HCT116 (cell line): ENCODE measurements around the gene WDFY2. TPM values are rescaled to one million over a fixed set of nuclear protein-coding genes. Genes with fewer than 3 reads are reported as not detected.

Experiments used
- ATAC-seq: fragments of 200-7000 bp; cut with Tn5 transposase; 2 replicates; pipeline ENCODE4 v1.9.1; 2020; ENCODE audit warnings: mild to moderate bottlenecking, moderate library complexity
- BruUV-seq: library from RNA; stranded (reverse); fragments of 400-500 nt; replicated peaks from 2 replicates; lab custom pipeline; 2021; lab: Mats Ljungman, UMichigan
- CTCF ChIA-PET: fragments of 300-600 bp; sonication (Branson Sonifier 250); formaldehyde crosslinking; loops from one replicate; lab custom pipeline; 2021; ENCODE audit warnings: antibody characterized with exemption; lab: Charles Lee
- POLR2A ChIA-PET: fragments of 300-600, 350-600 bp; sonication (Branson Sonifier 250); formaldehyde crosslinking; loops from one replicate; lab custom pipeline; 2021; ENCODE audit warnings: antibody characterized with exemption; lab: Charles Lee
- RAD21 ChIA-PET, 2 experiments: fragments of 300-600 bp; sonication (Branson Sonifier 250); formaldehyde crosslinking; loops; one replicate each; lab custom pipeline; 2023; ENCODE audit warnings: low total read pairs in 2 of 2; ENCODE audit not compliant: uncharacterized antibody in 2 of 2, unreplicated experiment in 2 of 2, low non-redundant PET in 1 of 2; lab: Charles Lee
- DNase-seq: peaks from one replicate; pipeline ENCODE4 v3.0.0-alpha.2; 2010; ENCODE audit warnings: low read depth, low spot score
- H2AFZ ChIP-seq: fragments of 200-600 bp; shearing (Covaris generic), sonication (generic); 2 replicates; pipeline ENCODE4 v1.6.1; 2017; ENCODE audit warnings: low read depth, mixed run types, mixed read lengths, antibody characterized with exemption, low read length; ENCODE audit not compliant: poor library complexity, severe bottlenecking
- H3K27ac ChIP-seq: 2 replicates; pipeline ENCODE4 v1.5.1; 2012; ENCODE audit warnings: low read depth, low read length
- H3K27me3 ChIP-seq: fragments of 200-600 bp; sonication (generic); 2 replicates; pipeline ENCODE4 v1.6.1; 2016; ENCODE audit warnings: mixed run types, low read length, mixed read lengths; ENCODE audit not compliant: insufficient read depth
- H3K36me3 ChIP-seq, 2 experiments: fragments of 200-500 bp in 1 of 2; fragments of 200-600 bp in 1 of 2; sonication (Bioruptor generic) in 1 of 2; sonication (generic) in 1 of 2; 2 replicates each; pipeline versions ENCODE4 v1.5.1 to v1.6.1; 2014 to 2016; ENCODE audit warnings: low read length in 2 of 2, inconsistent platforms in 1 of 2, mixed read lengths in 1 of 2, mixed run types in 1 of 2; ENCODE audit not compliant: insufficient read depth in 2 of 2, control insufficient read depth in 1 of 2
- H3K4me1 ChIP-seq, 2 experiments: fragments of 200-600 bp in 1 of 2; sonication (generic) in 1 of 2; 2 replicates each; pipeline versions ENCODE4 v1.5.1 to v1.6.1; 2012 to 2017; ENCODE audit warnings: low read length in 2 of 2, inconsistent platforms in 1 of 2, mild to moderate bottlenecking in 1 of 2, mixed read lengths in 1 of 2, mixed run types in 1 of 2, moderate library complexity in 1 of 2; ENCODE audit not compliant: insufficient read depth in 2 of 2, control insufficient read depth in 1 of 2
- H3K4me2 ChIP-seq: fragments of 200-600 bp; sonication (generic); 2 replicates; pipeline ENCODE4 v1.6.1; 2017; ENCODE audit warnings: mixed run types, low read length, mixed read lengths
- H3K4me3 ChIP-seq, 2 experiments: fragments of 200-600 bp in 1 of 2; sonication (generic) in 1 of 2; replicated peaks in 1 of 2; 2 replicates each; pipeline ENCODE4 v1.5.1; 2011 to 2016; ENCODE audit warnings: low read length in 2 of 2, control low read depth in 1 of 2, low read depth in 1 of 2, mild to moderate bottlenecking in 1 of 2, mixed read lengths in 1 of 2, mixed run types in 1 of 2
- H3K79me2 ChIP-seq: fragments of 200-600 bp; sonication (generic); 2 replicates; pipeline ENCODE4 v1.6.1; 2017; ENCODE audit warnings: mild to moderate bottlenecking, mixed run types, low read length, moderate library complexity, mixed read lengths; ENCODE audit not compliant: insufficient read depth
- H3K9ac ChIP-seq: fragments of 200-600 bp; sonication (generic); 2 replicates; pipeline ENCODE4 v1.6.1; 2016; ENCODE audit warnings: low read length, mixed read lengths
- H3K9me2 ChIP-seq: fragments of 200-600 bp; sonication (generic), shearing (Covaris generic); 2 replicates; pipeline ENCODE4 v1.6.1; 2017; ENCODE audit warnings: mixed run types, mild to moderate bottlenecking, moderate library complexity; ENCODE audit not compliant: insufficient read depth
- H3K9me3 ChIP-seq, 2 experiments: fragments of 200-500 bp in 1 of 2; fragments of 200-600 bp in 1 of 2; sonication (Bioruptor generic) in 1 of 2; sonication (generic) in 1 of 2; 2 replicates each; pipeline ENCODE4 v1.6.1; 2014 to 2017; ENCODE audit warnings: low read length in 2 of 2, mixed read lengths in 2 of 2, inconsistent platforms in 1 of 2, low read depth in 1 of 2, mild to moderate bottlenecking in 1 of 2, mixed run types in 1 of 2, moderate library complexity in 1 of 2; ENCODE audit not compliant: control insufficient read depth in 1 of 2, insufficient read depth in 1 of 2
- H4K20me1 ChIP-seq: fragments of 200-600 bp; sonication (generic), shearing (Covaris generic); 2 replicates; pipeline ENCODE4 v1.6.1; 2017; ENCODE audit warnings: mixed run types, mild to moderate bottlenecking, moderate library complexity; ENCODE audit not compliant: insufficient read depth
- CBX3 ChIP-seq: IDR thresholded peaks from 2 replicates; pipeline ENCODE4 v1.6.1; 2012; ENCODE audit warnings: low read depth
- CEBPB ChIP-seq: IDR thresholded peaks from 2 replicates; pipeline ENCODE4 v1.6.1; 2012; ENCODE audit warnings: low read depth
- CTCF ChIP-seq, 3 experiments: fragments of 200-600 bp in 1 of 3; sonication (generic) in 1 of 3; IDR thresholded peaks in 2 of 3; conservative IDR thresholded peaks in 1 of 3; 2 replicates each; pipeline ENCODE4 v1.5.1; 2012 to 2017; ENCODE audit warnings: low read depth in 2 of 3, low read length in 2 of 3, antibody characterized with exemption in 1 of 3, borderline replicate concordance in 1 of 3, control low read depth in 1 of 3, mild to moderate bottlenecking in 1 of 3, mixed read lengths in 1 of 3, mixed run types in 1 of 3, moderate library complexity in 1 of 3; ENCODE audit not compliant: insufficient read depth in 1 of 3
- EGR1 ChIP-seq: IDR thresholded peaks from 2 replicates; pipeline ENCODE4 v1.6.1; 2012; ENCODE audit warnings: low read depth
- RAD21 ChIP-seq: IDR thresholded peaks from 2 replicates; pipeline ENCODE4 v1.6.1; 2012; ENCODE audit warnings: low read depth, mild to moderate bottlenecking
- REST ChIP-seq: IDR thresholded peaks from 2 replicates; pipeline ENCODE4 v1.6.1; 2012; ENCODE audit warnings: low read depth
- SRF ChIP-seq: IDR thresholded peaks from 2 replicates; pipeline ENCODE4 v1.6.1; 2012; ENCODE audit warnings: low read depth
- ZBTB33 ChIP-seq: IDR thresholded peaks from 2 replicates; pipeline ENCODE4 v1.6.1; 2011; ENCODE audit warnings: mild to moderate bottlenecking, low read length, moderate library complexity; ENCODE audit not compliant: insufficient replicate concordance; ENCODE audit errors: extremely low read depth
- ZFX ChIP-seq: fragments of 450-650 bp; IDR thresholded peaks from 2 replicates; pipeline ENCODE4 v1.6.1; 2017
- intact Hi-C: fragments of 100-400 bp; cut with micrococcal nuclease; formaldehyde crosslinking; loops from 2 replicates; pipeline ENCODE4 v1.10.0; 2022
- total RNA-seq: library from RNA; stranded (reverse); gene quantifications from one replicate; pipeline ENCODE4 v1.2.1, GENCODE V29; 2021; ENCODE audit not compliant: unreplicated experiment

WDFY2 gene
- total RNA-seq, 1 experiment from 2014 or later = 6.1 TPM

- no peak for TF ChIP-seq CTCF (IDR thresholded peaks at IDR 0.05 in 2 of 3, conservative IDR thresholded peaks at IDR 0.05 in 1 of 3; ENCODE audit: borderline replicate concordance in 1 of 3, insufficient read depth in 1 of 3, low read depth in 2 of 3, low read length in 2 of 3)
- TF ChIP-seq ZBTB33 = no peak
- TF ChIP-seq EGR1 = no peak
Measured at GRCh38 chr13:51584731-51585672, 740 bp downstream of the WDFY2 start (continued).

- Histone ChIP-seq H2AFZ (no peak overlapping the region), H3K9me2 (no peaks in the 10 kb centered on the region), H3K4me1 (peaks cover 14 to 20% of the 10 kb centered on the region in 2 experiments), H3K9me3 (no peaks in the 10 kb centered on the region), H3K36me3 (no peaks in the 10 kb centered on the region), H3K27me3 (no peaks in the 10 kb centered on the region), H3K4me3 (peak overlapping the region; percentile 75 to 89), H3K9ac (peak overlapping the region; percentile 74), H3K4me2 (peak overlapping the region; percentile 90), H4K20me1 (no peaks in the 10 kb centered on the region), H3K79me2 (peaks cover 6% of the 10 kb centered on the region), H3K27ac (no peak overlapping the region)
- TSS peak; percentile 45 for BruUV-seq
- no peak for TF ChIP-seq REST
- no peak for TF ChIP-seq ZBTB33
- TF ChIP-seq RAD21 = no peak
- no peak for TF ChIP-seq SRF
- TF ChIP-seq CBX3 = no peak
- no peak for TF ChIP-seq CEBPB
- no peak for TF ChIP-seq EGR1
- TF ChIP-seq ZFX = no peak
- intact Hi-C loops = loop anchor here (2.0 kb wide), 1 partner anchor 195 kb away; no protein-coding TSS in a partner anchor
- RAD21 ChIA-PET = no interaction called here
- POLR2A ChIA-PET = interaction anchor here (1.3 kb wide), 1 partner anchor 133 kb away, joined by 5 read pairs; no protein-coding TSS in a partner anchor
- DNase-seq (no peak), ATAC-seq (no peak)
- CTCF ChIA-PET = interaction anchor here (1.5 kb wide), 1 partner anchor 212 kb away, joined by 5 read pairs; no protein-coding TSS in a partner anchor
Measured at GRCh38 chr13:51585696-51586095, 1.4 kb downstream of the WDFY2 start.
